T follicular helper cell (primary cell): ENCODE data around the gene SLC30A10.
"Not testable (repeated sequence)": the region's sequence is repeated elsewhere in the genome, so short reads cannot be mapped to it uniquely, and the experiment has no call there.

Source experiments
- DNase-seq: peaks from one replicate; pipeline ENCODE4 v3.0.0-alpha.2; 2020; ENCODE audit warnings: low read depth
- total RNA-seq, 2 experiments: gene quantifications; one replicate each; lab custom pipeline; 2026; lab: John Stamatoyannopoulos, UW

The SLC30A10 gene
- total RNA-seq = 0.04 to 0.06 reads per million in 2 experiments

DNA sequence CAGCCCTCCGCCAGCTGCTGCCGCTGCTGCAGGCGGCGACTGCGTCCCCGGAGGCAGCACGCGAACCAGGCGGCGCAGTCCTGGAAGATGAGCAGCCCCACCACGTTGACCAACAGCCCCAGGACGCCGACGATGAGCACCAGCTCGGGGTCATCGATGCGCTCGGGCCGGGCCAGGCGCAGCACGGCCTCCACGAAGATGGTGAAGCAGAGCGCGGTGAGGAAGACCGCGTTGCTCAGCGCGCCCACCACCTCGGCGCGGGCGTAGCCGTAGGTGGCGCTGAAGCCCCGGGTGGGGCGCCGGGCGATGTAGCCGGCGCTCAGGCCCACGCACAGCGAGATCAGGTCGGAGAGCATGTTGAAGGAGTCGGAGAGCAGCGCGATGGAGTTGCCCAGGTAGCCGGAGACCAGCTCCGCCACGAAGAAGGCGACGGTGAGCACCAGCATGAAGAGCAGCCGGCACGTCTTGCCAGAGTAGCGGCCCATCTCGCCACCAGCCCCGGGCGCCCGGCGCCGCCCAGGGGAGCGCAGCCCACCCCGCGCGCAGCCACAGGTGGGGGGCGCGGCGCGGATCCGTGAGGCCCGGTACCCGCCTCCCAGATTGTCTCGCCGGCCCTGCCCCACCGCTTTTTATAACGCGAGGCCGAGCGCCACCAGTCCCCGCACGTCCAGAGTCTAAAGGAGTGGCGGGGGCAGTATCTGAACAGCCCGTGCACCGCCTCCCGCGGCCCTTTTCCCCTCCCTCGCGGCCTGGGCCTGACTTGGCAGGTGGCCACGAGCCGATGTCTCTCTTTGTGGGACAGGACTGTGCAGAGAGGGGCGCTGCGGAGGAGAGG lies at the start of gene SLC30A10:
TSS of gene SLC30A10 (minus strand) at position 602 of the 835 bp plus-strand sequence. CDS start at position 485, 117 bp downstream.
- DNase-seq = no peak

- no peak for DNase-seq
Measured at GRCh38 chr1:219973213-219973612, 44.9 kb upstream of the SLC30A10 start.

GRCh38 chr1:219967361-219967760 lies 39.0 kb upstream of the SLC30A10 start:
- no peak for DNase-seq

DNA sequence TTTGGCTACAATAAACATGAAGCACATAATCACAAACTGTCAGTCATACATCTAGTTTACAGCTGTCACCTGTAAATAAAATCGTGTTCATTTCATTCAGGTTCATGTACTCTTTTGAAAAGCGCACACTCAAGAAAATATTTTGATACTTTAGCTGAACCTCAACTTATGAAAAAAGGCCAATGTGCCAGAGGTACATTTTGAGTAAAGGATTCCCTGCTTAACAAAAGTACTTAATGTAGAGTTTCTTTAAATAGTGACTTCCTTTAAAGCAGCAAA lies 37.7 kb upstream of the SLC30A10 start:
- DNase-seq = no peak

GRCh38 chr1:219965285-219966070 lies 37.1 kb upstream of the SLC30A10 start:
- no peak for DNase-seq

DNA sequence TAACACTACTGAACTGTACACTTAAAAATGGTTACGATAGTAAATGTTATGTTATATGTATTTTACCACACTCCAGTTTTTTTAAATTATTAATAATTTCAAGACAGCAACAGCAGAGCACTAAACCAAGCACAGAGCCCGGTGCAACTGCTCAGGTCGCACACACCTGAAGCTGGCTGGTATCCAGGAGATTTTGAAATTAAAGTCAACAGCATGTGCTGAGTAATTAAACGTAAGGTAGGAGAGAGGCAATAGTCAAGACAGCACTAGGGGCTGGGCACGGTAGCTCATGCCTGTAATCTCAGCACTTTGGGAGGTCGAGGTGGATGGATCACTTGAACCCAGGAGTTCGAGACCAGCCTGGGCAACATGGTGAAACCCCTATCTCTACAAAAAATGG lies 35.1 kb upstream of the SLC30A10 start:
- no peak for DNase-seq

DNA sequence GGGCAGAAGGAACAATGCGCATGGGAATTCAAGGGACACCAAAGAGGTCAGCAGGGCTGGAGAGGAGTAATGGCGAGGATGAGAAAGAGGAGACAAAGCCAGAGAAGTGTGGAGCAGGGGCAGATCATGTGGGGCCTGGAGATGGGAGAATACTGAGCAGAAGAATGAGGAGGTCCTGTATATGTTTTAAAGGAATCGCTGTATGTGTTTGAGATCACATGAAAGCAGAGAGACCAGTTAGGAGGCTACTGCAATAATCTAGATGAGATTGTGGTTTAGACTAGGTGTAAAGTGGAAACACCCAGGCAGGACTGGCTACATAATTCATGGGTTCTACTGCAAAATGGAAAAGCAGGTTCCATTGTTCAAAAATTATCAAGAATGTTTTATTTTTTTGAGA lies 33.3 kb upstream of the SLC30A10 start:
- DNase-seq = no peak

GRCh38 chr1:219959540-219960203 lies 31.3 kb upstream of the SLC30A10 start:
- no peak for DNase-seq

DNA sequence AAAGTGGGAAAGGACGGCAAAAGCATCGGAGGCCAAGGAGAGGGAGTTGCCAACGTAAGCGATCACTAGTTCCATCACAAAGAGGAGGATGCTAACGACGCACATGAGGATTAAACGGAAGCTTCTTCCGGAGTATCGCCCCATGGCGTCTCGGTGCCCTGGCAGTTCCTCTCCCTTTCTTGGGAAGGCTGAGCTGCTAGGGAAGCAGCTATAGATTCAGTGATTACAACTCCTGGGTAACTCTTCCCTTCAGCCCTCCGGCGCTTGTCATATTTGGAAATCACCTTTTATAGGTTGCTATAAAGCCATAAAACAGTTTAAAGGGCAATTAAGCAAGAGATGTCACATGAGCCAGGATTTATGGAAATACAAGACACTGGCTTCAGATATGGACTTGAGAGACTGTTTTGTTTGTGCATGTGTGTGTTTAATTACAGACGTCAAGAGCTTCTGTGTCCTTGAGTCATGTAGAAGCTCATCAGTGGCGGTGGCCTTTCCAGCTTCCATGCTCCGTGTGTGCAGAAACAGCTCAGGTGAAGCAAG lies 30.6 kb upstream of the SLC30A10 start:
- DNase-seq = no peak

GRCh38 chr1:219954736-219955421 lies 26.5 kb upstream of the SLC30A10 start:
- DNase-seq = no peak

DNA sequence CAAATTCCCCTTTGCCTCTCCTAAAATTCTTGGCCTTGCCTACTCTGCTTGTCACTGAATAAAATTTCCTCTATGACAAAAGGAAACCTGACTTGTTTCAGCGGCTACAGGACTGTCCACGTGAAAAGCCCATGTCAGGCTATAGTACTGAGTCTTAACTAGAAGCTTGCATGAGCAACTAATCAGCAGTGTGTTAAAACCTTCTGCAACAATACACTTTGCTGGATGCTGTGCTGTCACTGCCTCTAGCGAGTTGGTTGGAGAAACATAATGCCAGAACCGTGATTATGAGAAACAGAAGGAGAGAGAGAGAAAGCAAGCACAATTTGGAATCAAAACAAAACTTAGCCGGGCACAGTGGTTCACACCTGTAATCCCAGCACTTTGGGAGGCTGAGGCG lies 25.7 kb upstream of the SLC30A10 start:
- no peak for DNase-seq

GRCh38 chr1:219952361-219952760 lies 24.0 kb upstream of the SLC30A10 start:
- no peak for DNase-seq

GRCh38 chr1:219949227-219949626 lies 20.9 kb upstream of the SLC30A10 start:
- not testable (repeated sequence) for DNase-seq

- not testable (repeated sequence) for DNase-seq
Measured at GRCh38 chr1:219948766-219949165, 20.4 kb upstream of the SLC30A10 start.

- no peak for DNase-seq
Measured at GRCh38 chr1:219945795-219946194, 17.4 kb upstream of the SLC30A10 start.

- no peak for DNase-seq
Measured at GRCh38 chr1:219941179-219942118, 13.1 kb upstream of the SLC30A10 start.

- DNase-seq = no peak
Measured at GRCh38 chr1:219940707-219941106, 12.3 kb upstream of the SLC30A10 start.

DNA sequence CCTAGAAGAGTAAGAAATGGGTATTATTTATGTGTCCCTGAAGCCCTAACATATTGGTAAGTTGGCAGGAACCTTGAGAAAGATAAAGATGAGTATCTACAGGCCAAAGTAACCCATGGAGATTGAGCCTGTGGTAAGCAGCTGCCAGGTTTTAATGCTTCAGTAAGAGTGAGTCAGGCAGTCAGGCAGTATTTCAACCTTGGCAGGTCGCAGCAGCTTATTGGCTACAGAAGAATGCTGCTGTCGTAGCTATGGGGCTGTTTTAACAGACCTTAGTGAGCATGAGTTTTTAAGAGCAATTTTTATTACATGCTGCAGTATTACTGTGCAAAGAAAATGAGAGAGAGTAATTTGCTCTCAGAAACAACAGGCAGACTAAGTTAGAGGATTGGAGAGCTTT lies 10.3 kb upstream of the SLC30A10 start:
- DNase-seq = no peak

GRCh38 chr1:219933763-219934162 lies 5.4 kb upstream of the SLC30A10 start:
- DNase-seq = not testable (repeated sequence)

DNA sequence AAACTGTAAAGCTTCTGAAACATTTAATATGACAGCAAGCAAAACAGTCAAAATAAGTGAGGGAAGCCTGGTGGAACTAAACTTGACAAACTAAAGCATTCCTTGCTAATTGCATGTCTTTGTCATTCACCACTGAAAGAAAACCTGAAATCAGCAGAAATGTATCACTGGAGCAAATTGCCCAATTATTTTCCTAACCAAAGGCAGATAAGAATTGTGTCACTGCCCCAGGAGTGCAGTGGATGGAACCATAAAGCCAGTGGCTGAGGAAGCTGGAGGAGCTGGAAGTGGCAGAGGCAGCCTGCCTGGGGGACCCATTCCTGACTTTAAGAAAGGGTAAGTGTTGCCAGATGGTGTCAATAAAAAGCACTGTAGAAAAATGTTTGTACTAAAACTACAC lies 2.7 kb upstream of the SLC30A10 start:
- DNase-seq = no peak

GRCh38 chr1:219928791-219929118 lies 398 bp upstream of the SLC30A10 start:
- no peak for DNase-seq
